Loucy (cell line): ENCODE results near the gene RTBDN.
"Not testable (repeated sequence)": the region's sequence is repeated elsewhere in the genome, so short reads cannot be mapped to it uniquely, and the experiment has no call there.

Experiments
- H2AFZ ChIP-seq: fragments of 200-600 bp; sonication (generic); 2 replicates; pipeline ENCODE4 v1.6.0; 2016; ENCODE audit warnings: antibody characterized with exemption, mild to moderate bottlenecking, low read length, moderate library complexity
- H3F3A ChIP-seq: fragments of 200-600 bp; 2 replicates; pipeline ENCODE4 v1.6.0; 2016; ENCODE audit warnings: antibody characterized with exemption, low read depth, mild to moderate bottlenecking
- H3K27me3 ChIP-seq: fragments of 200-600 bp; sonication (generic); 2 replicates; pipeline ENCODE4 v1.6.1; 2014; ENCODE audit warnings: low read length, mild to moderate bottlenecking; ENCODE audit not compliant: insufficient read depth, poor library complexity, severe bottlenecking
- H3K36me3 ChIP-seq: fragments of 200-600 bp; sonication (generic); 2 replicates; pipeline ENCODE4 v1.6.1; 2016; ENCODE audit warnings: low read length; ENCODE audit not compliant: insufficient read depth
- H3K4me1 ChIP-seq: fragments of 200-600 bp; sonication (generic); 2 replicates; pipeline ENCODE4 v1.5.1; 2014; ENCODE audit warnings: low read length, mild to moderate bottlenecking; ENCODE audit not compliant: insufficient read depth, poor library complexity, severe bottlenecking
- H3K4me2 ChIP-seq: fragments of 200-600 bp; sonication (generic); 2 replicates; pipeline ENCODE4 v1.6.0; 2014; ENCODE audit warnings: antibody characterized with exemption, low read length, low read depth, mild to moderate bottlenecking; ENCODE audit not compliant: poor library complexity, severe bottlenecking
- H3K4me3 ChIP-seq: fragments of 200-600 bp; sonication (generic); 2 replicates; pipeline ENCODE4 v1.5.1; 2014; ENCODE audit warnings: low read length, mild to moderate bottlenecking, mixed read lengths; ENCODE audit not compliant: poor library complexity, severe bottlenecking
- H3K79me2 ChIP-seq: fragments of 200-600 bp; sonication (generic); 2 replicates; pipeline ENCODE4 v1.6.1; 2014; ENCODE audit warnings: low read length; ENCODE audit not compliant: insufficient read depth
- H3K9ac ChIP-seq: fragments of 200-600 bp; sonication (generic); 2 replicates; pipeline ENCODE4 v1.6.0; 2014; ENCODE audit warnings: mild to moderate bottlenecking, low read depth, low read length, moderate library complexity; ENCODE audit not compliant: poor library complexity, severe bottlenecking
- H3K9me2 ChIP-seq: fragments of 200-600 bp; sonication (generic); replicated peaks from 2 replicates; pipeline ENCODE4 v1.6.1; 2016; ENCODE audit warnings: low read depth, low read length, mixed read lengths
- H3K9me3 ChIP-seq: fragments of 200-600 bp; sonication (generic); 2 replicates; pipeline ENCODE4 v1.6.1; 2014; ENCODE audit warnings: mild to moderate bottlenecking, antibody characterized with exemption, low read length, low read depth; ENCODE audit not compliant: insufficient read depth
- H4K20me1 ChIP-seq: fragments of 200-600 bp; sonication (generic); 2 replicates; pipeline ENCODE4 v1.6.0; 2014; ENCODE audit warnings: antibody characterized with exemption, low read length, mild to moderate bottlenecking; ENCODE audit not compliant: insufficient read depth, poor library complexity, severe bottlenecking
- CTCF ChIP-seq: fragments of 200-600 bp; sonication (generic); conservative IDR thresholded peaks from 2 replicates; pipeline ENCODE4 v1.5.1; 2014; ENCODE audit warnings: mild to moderate bottlenecking, antibody characterized with exemption, low read length
- EZH2phosphoT487 ChIP-seq: fragments of 200-600 bp; IDR thresholded peaks from 2 replicates; pipeline ENCODE4 v1.6.1; 2018; ENCODE audit warnings: antibody characterized with exemption, mild to moderate bottlenecking, moderate library complexity, borderline replicate concordance

The RTBDN gene

GRCh38 chr19:12825254-12826131 lies 8.9 kb downstream of the RTBDN start:
- no peak overlapping the region for H3K9ac ChIP-seq
- H4K20me1 ChIP-seq, result no peaks in the 10 kb centered on the region
- no peak for TF ChIP-seq CTCF
- no peak for TF ChIP-seq EZH2phosphoT487
- H3K9me3 ChIP-seq, result no peaks in the 10 kb centered on the region
- no peaks in the 10 kb centered on the region for H3K36me3 ChIP-seq
- no peaks in the 10 kb centered on the region for H3K9me2 ChIP-seq
- H2AFZ ChIP-seq, result no peak overlapping the region
- H3K27me3 ChIP-seq, result no peaks in the 10 kb centered on the region
- no peaks in the 10 kb centered on the region for H3F3A ChIP-seq
- H3K79me2 ChIP-seq, result no peaks in the 10 kb centered on the region
- no peak overlapping the region for H3K4me2 ChIP-seq
- no peak overlapping the region for H3K4me3 ChIP-seq
- no peaks in the 10 kb centered on the region for H3K4me1 ChIP-seq

- no peaks in the 10 kb centered on the region for H3K9me2 ChIP-seq
- no peaks in the 10 kb centered on the region for H3K36me3 ChIP-seq
- no peaks in the 10 kb centered on the region for H3K27me3 ChIP-seq
- TF ChIP-seq CTCF (no peak), EZH2phosphoT487 (no peak)
- H3K4me1 ChIP-seq, result no peaks in the 10 kb centered on the region
- no peaks in the 10 kb centered on the region for H4K20me1 ChIP-seq
- H3K79me2 ChIP-seq, result no peaks in the 10 kb centered on the region
- H3K4me3 ChIP-seq, result no peak overlapping the region
- H2AFZ ChIP-seq, result no peak overlapping the region
- H3K9ac ChIP-seq, result no peak overlapping the region
- no peaks in the 10 kb centered on the region for H3F3A ChIP-seq
- no peaks in the 10 kb centered on the region for H3K9me3 ChIP-seq
- H3K4me2 ChIP-seq, result no peak overlapping the region
Measured at GRCh38 chr19:12821761-12822160, 12.6 kb downstream of the RTBDN start.

GRCh38 chr19:12817810-12818209 lies 16.6 kb downstream of the RTBDN start:
- not testable (repeated sequence) for H3K9me3 ChIP-seq, H3K27me3 ChIP-seq, H3K79me2 ChIP-seq, H3K4me2 ChIP-seq, H4K20me1 ChIP-seq, H3K36me3 ChIP-seq, H2AFZ ChIP-seq, H3K9ac ChIP-seq, H3K4me1 ChIP-seq, H3F3A ChIP-seq, H3K9me2 ChIP-seq, H3K4me3 ChIP-seq

- H2AFZ ChIP-seq, H3K4me2 ChIP-seq, H3K79me2 ChIP-seq, H3K36me3 ChIP-seq, H3K4me3 ChIP-seq, H4K20me1 ChIP-seq, H3K9ac ChIP-seq, H3K27me3 ChIP-seq, H3K4me1 ChIP-seq, H3F3A ChIP-seq, H3K9me3 ChIP-seq, H3K9me2 ChIP-seq: not testable (repeated sequence)
Measured at GRCh38 chr19:12817188-12817587, 17.2 kb downstream of the RTBDN start.
